Mononuclear cell (primary cell): Measurements from ENCODE around the gene TMEM97. TPM values are rescaled to one million over a fixed set of nuclear protein-coding genes. Genes with fewer than 3 reads are reported as not detected.

Experiments
- H3K27me3 ChIP-seq: 2 replicates; pipeline ENCODE4 v1.6.0; 2011; ENCODE audit warnings: low read length, control low read depth; ENCODE audit not compliant: insufficient read depth
- H3K4me1 ChIP-seq: 2 replicates; pipeline ENCODE4 v1.5.1; 2011; ENCODE audit warnings: mild to moderate bottlenecking, low read length, control low read depth; ENCODE audit not compliant: insufficient read depth
- H3K4me3 ChIP-seq: 2 replicates; pipeline ENCODE4 v1.5.1; 2011; ENCODE audit warnings: mild to moderate bottlenecking, low read length, moderate library complexity
- H3K9me3 ChIP-seq: 2 replicates; pipeline ENCODE4 v1.5.1; 2011; ENCODE audit warnings: low read depth, mild to moderate bottlenecking, control low read depth, low read length
- total RNA-seq: library from RNA; depleted of rRNA; stranded (reverse); fragments of >200 nt; gene quantifications from one replicate; pipeline ENCODE4 v1.2.3, GENCODE V29; 2012

The TMEM97 gene
- total RNA-seq, 1 donor, result 4.0 TPM

GRCh38 chr17:28363776-28364650 lies 45.0 kb downstream of the TMEM97 start:
- no peak overlapping the region for H3K4me3 ChIP-seq
- H3K4me1 ChIP-seq, result no peaks in the 10 kb centered on the region
- no peaks in the 10 kb centered on the region for H3K27me3 ChIP-seq
- no peaks in the 10 kb centered on the region for H3K9me3 ChIP-seq

- Histone ChIP-seq H3K9me3 (no peaks in the 10 kb centered on the region), H3K27me3 (no peaks in the 10 kb centered on the region), H3K4me1 (no peaks in the 10 kb centered on the region), H3K4me3 (no peak within 1 kb of the TSS)
These were observed 45.8 kb downstream of the TMEM97 start, which contains the start of gene SEBOX for GRCh38 chr17:28364665-28365363. SEBOX (minus strand) TSS chr17:28365199; CDS start chr17:28365151, 48 bp downstream.

- Histone ChIP-seq H3K4me1 (no peaks in the 10 kb centered on the region), H3K9me3 (no peaks in the 10 kb centered on the region), H3K4me3 (no peak overlapping the region), H3K27me3 (no peaks in the 10 kb centered on the region)
These were observed 46.5 kb downstream of the TMEM97 start for GRCh38 chr17:28365487-28365886.

- peaks cover 3% of the 10 kb centered on the region for H3K4me1 ChIP-seq
- H3K9me3 ChIP-seq, result no peaks in the 10 kb centered on the region
- H3K27me3 ChIP-seq, result no peaks in the 10 kb centered on the region
- no peak overlapping the region for H3K4me3 ChIP-seq
These were observed 47.6 kb downstream of the TMEM97 start for GRCh38 chr17:28366605-28367004.

- peaks cover 15% of the 10 kb centered on the region for H3K4me1 ChIP-seq
- H3K4me3 ChIP-seq, result no peak overlapping the region
- H3K9me3 ChIP-seq, result no peaks in the 10 kb centered on the region
- H3K27me3 ChIP-seq, result peaks cover 5% of the 10 kb centered on the region
These were observed 48.8 kb downstream of the TMEM97 start for GRCh38 chr17:28367641-28368305.

- Histone ChIP-seq H3K4me1 (peaks cover 21% of the 10 kb centered on the region), H3K9me3 (no peaks in the 10 kb centered on the region), H3K27me3 (peaks cover 11% of the 10 kb centered on the region), H3K4me3 (no peak overlapping the region)
These were observed 49.4 kb downstream of the TMEM97 start for GRCh38 chr17:28368306-28368831.

GRCh38 chr17:28368915-28369683 lies 50.1 kb downstream of the TMEM97 start:
- Histone ChIP-seq H3K4me3 (no peak overlapping the region), H3K9me3 (no peaks in the 10 kb centered on the region), H3K4me1 (peaks cover 22% of the 10 kb centered on the region), H3K27me3 (peaks cover 12% of the 10 kb centered on the region)

- H3K4me3 ChIP-seq, result no peak overlapping the region
These were observed 50.7 kb downstream of the TMEM97 start for GRCh38 chr17:28369684-28370034.

GRCh38 chr17:28370035-28370743 lies 51.2 kb downstream of the TMEM97 start, which contains the start of gene VTN:
VTN (minus strand) TSS chr17:28370307; CDS start chr17:28370203, 104 bp downstream.
- no peak within 1 kb of the TSS for H3K4me3 ChIP-seq
- no peaks in the 10 kb centered on the region for H3K9me3 ChIP-seq

More at GRCh38 chr17:28369684-28370034, 50.7 kb downstream of the TMEM97 start:
- Histone ChIP-seq H3K27me3 (peaks cover 12% of the 10 kb centered on the region), H3K4me1 (peaks cover 22% of the 10 kb centered on the region), H3K9me3 (no peaks in the 10 kb centered on the region)

GRCh38 chr17:28370744-28371103 lies 51.7 kb downstream of the TMEM97 start:
- Histone ChIP-seq H3K9me3 (no peaks in the 10 kb centered on the region), H3K4me1 (peaks cover 22% of the 10 kb centered on the region), H3K4me3 (no peak overlapping the region), H3K27me3 (peaks cover 12% of the 10 kb centered on the region)

More at GRCh38 chr17:28370035-28370743, 51.2 kb downstream of the TMEM97 start, which contains the start of gene VTN:
- H3K4me1 ChIP-seq, result peaks cover 22% of the 10 kb centered on the region
- peaks cover 12% of the 10 kb centered on the region for H3K27me3 ChIP-seq

GRCh38 chr17:28371245-28372202 lies 52.5 kb downstream of the TMEM97 start, which contains the start of gene SARM1:
SARM1 (plus strand) TSS chr17:28371694; CDS start chr17:28372033, 339 bp downstream.
- Histone ChIP-seq H3K27me3 (peaks cover 12% of the 10 kb centered on the region), H3K4me3 (peak within 1 kb of the TSS; percentile 45), H3K9me3 (no peaks in the 10 kb centered on the region), H3K4me1 (peaks cover 22% of the 10 kb centered on the region)

- Histone ChIP-seq H3K4me3 (peak overlapping the region; percentile 45), H3K9me3 (no peaks in the 10 kb centered on the region), H3K27me3 (peaks cover 12% of the 10 kb centered on the region), H3K4me1 (peaks cover 22% of the 10 kb centered on the region)
These were observed 53.4 kb downstream of the TMEM97 start for GRCh38 chr17:28372203-28372944.
